Epithelial cell of esophagus (primary cell): Measurements from ENCODE around the gene MBP.
"Not testable (repeated sequence)": the region's sequence is repeated elsewhere in the genome, so short reads cannot be mapped to it uniquely, and the experiment has no call there.

ENCODE experiments used
- DNase-seq: peaks from one replicate; pipeline ENCODE4 v3.0.0; 2010; ENCODE audit warnings: low read depth
- H3K4me3 ChIP-seq: 2 replicates; pipeline ENCODE4 v1.5.1; 2011; ENCODE audit warnings: mild to moderate bottlenecking, low read length, control low read depth
- CTCF ChIP-seq: IDR thresholded peaks from 2 replicates; pipeline ENCODE4 v1.5.1; 2011; ENCODE audit warnings: low read depth, mild to moderate bottlenecking, low read length, control low read depth, inconsistent platforms; ENCODE audit not compliant: insufficient read depth; ENCODE audit errors: missing control alignments

MBP gene

GRCh38 chr18:77022556-77022955 is 110.0 kb downstream of the MBP start:
- DNase-seq: no peak
- no peak overlapping the region for H3K4me3 ChIP-seq

GRCh38 chr18:77022116-77022515 is 110.5 kb downstream of the MBP start:
- DNase-seq: no peak
- H3K4me3 ChIP-seq: no peak overlapping the region
- no peak for TF ChIP-seq CTCF

More at GRCh38 chr18:77022556-77022955, 110.0 kb downstream of the MBP start:
- TF ChIP-seq CTCF: no peak

GRCh38 chr18:77021478-77021877 is 111.1 kb downstream of the MBP start:
- H3K4me3 ChIP-seq: not testable (repeated sequence)

GRCh38 chr18:77021075-77021474 is 111.5 kb downstream of the MBP start:
- no peak for DNase-seq
- TF ChIP-seq CTCF: no peak
- H3K4me3 ChIP-seq: no peak overlapping the region

More at GRCh38 chr18:77021478-77021877, 111.1 kb downstream of the MBP start:
- DNase-seq: not testable (repeated sequence)

GRCh38 chr18:77020561-77020960 is 112.0 kb downstream of the MBP start:
- no peak overlapping the region for H3K4me3 ChIP-seq
- no peak for TF ChIP-seq CTCF
- no peak for DNase-seq

- no peak overlapping the region for H3K4me3 ChIP-seq
- TF ChIP-seq CTCF: no peak
- DNase-seq: no peak
Observed at GRCh38 chr18:77019641-77020040, 112.9 kb downstream of the MBP start.

GRCh38 chr18:77018650-77019049 is 113.9 kb downstream of the MBP start:
- not testable (repeated sequence) for DNase-seq, H3K4me3 ChIP-seq

GRCh38 chr18:77017355-77017754 is 115.2 kb downstream of the MBP start:
- no peak for TF ChIP-seq CTCF
- no peak overlapping the region for H3K4me3 ChIP-seq
- no peak for DNase-seq
